CD4-positive, alpha-beta T cell (primary cell): ENCODE measurements around the gene CMAS. TPM values are rescaled to one million over a fixed set of nuclear protein-coding genes. Genes with fewer than 3 reads are reported as not detected.
"Not testable (repeated sequence)": the region's sequence is repeated elsewhere in the genome, so short reads cannot be mapped to it uniquely, and the experiment has no call there.

Source experiments
- ATAC-seq: fragments of 200-7000 bp; cut with Tn5 transposase; one replicate; pipeline ENCODE4 v1.10.0; 2022; ENCODE audit warnings: mild to moderate bottlenecking; ENCODE audit not compliant: poor library complexity
- CTCF ChIA-PET: fragments of 350-600 bp; sonication (Branson Sonifier 250); formaldehyde crosslinking; loops from one replicate; lab custom pipeline; 2021; ENCODE audit warnings: antibody characterized with exemption, inconsistent platforms; lab: Charles Lee
- POLR2A ChIA-PET: fragments of 350-600 bp; sonication (Branson Sonifier 250); formaldehyde crosslinking; loops from one replicate; lab custom pipeline; 2021; ENCODE audit warnings: antibody characterized with exemption, inconsistent platforms; lab: Charles Lee
- DNase-seq, 14 experiments: peaks; one replicate each; pipeline ENCODE4 v3.0.0-alpha.2; 2013 to 2020; ENCODE audit warnings: mixed read lengths in 2 of 14
- H3K27ac ChIP-seq, 2 donors: one replicate each; pipeline versions ENCODE4 v1.5.1 to v1.7.0; 2013; ENCODE audit warnings: low read length in 2 of 2, low read depth in 1 of 2, mild to moderate bottlenecking in 1 of 2
- H3K27me3 ChIP-seq, 2 experiments: 1 replicate in 1 of 2; 2 replicates in 1 of 2; pipeline versions ENCODE4 v1.6.1 to v1.7.0; 2013; ENCODE audit warnings: low read length in 2 of 2, control low read depth in 1 of 2, mild to moderate bottlenecking in 1 of 2, moderate library complexity in 1 of 2; ENCODE audit not compliant: insufficient read depth in 2 of 2, control insufficient read depth in 1 of 2
- H3K36me3 ChIP-seq: one replicate; pipeline ENCODE4 v1.6.1; 2013; ENCODE audit warnings: low read length, control low read depth; ENCODE audit not compliant: insufficient read depth
- H3K4me1 ChIP-seq: one replicate; pipeline ENCODE4 v1.6.1; 2013; ENCODE audit warnings: low read length, control low read depth; ENCODE audit not compliant: insufficient read depth
- H3K4me3 ChIP-seq: one replicate; pipeline ENCODE4 v1.5.1; 2013; ENCODE audit warnings: mild to moderate bottlenecking, low read length, moderate library complexity
- H3K9me3 ChIP-seq, 2 experiments: 1 replicate in 1 of 2; 2 replicates in 1 of 2; pipeline versions ENCODE4 v1.6.1 to v1.7.0; 2013; ENCODE audit warnings: low read length in 2 of 2, mild to moderate bottlenecking in 2 of 2, control low read depth in 1 of 2, moderate library complexity in 1 of 2; ENCODE audit not compliant: control insufficient read depth in 1 of 2, insufficient read depth in 1 of 2
- H3K27ac Mint-ChIP-seq: one replicate; pipeline ENCODE4 v1.8.0; 2020; ENCODE audit warnings: mixed read lengths
- H3K27me3 Mint-ChIP-seq: one replicate; pipeline ENCODE4 v1.8.0; 2021; ENCODE audit warnings: mixed read lengths
- H3K36me3 Mint-ChIP-seq: one replicate; pipeline ENCODE4 v1.8.0; 2021; ENCODE audit warnings: low read depth, mixed read lengths
- H3K4me1 Mint-ChIP-seq: one replicate; pipeline ENCODE4 v1.8.0; 2021; ENCODE audit warnings: low read depth, mixed read lengths
- H3K4me3 Mint-ChIP-seq: one replicate; pipeline ENCODE4 v1.8.0; 2020; ENCODE audit warnings: mild to moderate bottlenecking, mixed read lengths
- H3K9me3 Mint-ChIP-seq: one replicate; pipeline ENCODE4 v1.8.0; 2020; ENCODE audit warnings: mixed read lengths
- CTCF ChIP-seq: fragments of 200-600 bp; IDR thresholded peaks from one replicate; pipeline ENCODE4 v1.8.0; 2022; ENCODE audit warnings: antibody characterized with exemption, mild to moderate bottlenecking
- intact Hi-C, 2 experiments: fragments of 100-400 bp; cut with DNase I in 1 of 2; cut with micrococcal nuclease in 1 of 2; formaldehyde crosslinking; loops; one replicate each; pipeline versions ENCODE4 v1.15.1 to v1.9.0; 2023 to 2025; cut with DNase I, micrococcal nuclease
- total RNA-seq, 174 experiments: library from RNA in 2 of 174; stranded (reverse) in 2 of 174; gene quantifications; one replicate each; pipeline ENCODE4 v1.2.3 and lab custom pipeline; 2021 to 2026

Gene CMAS
- total RNA-seq, 2 experiments from 2014 or later = 5.5 to 7.0 TPM

- intact Hi-C loops = loop anchor here (5.0 to 10.0 kb wide), 3 partner anchors 407 to 1550 kb away; partner anchors contain the start of gene GYS2 (in 1 of the 2)
- POLR2A ChIA-PET = no interaction called here
- Mint-ChIP-seq H3K4me1 (no peaks in the 10 kb centered on the region), H3K4me3 (no peak overlapping the region), H3K27me3 (peaks cover 10% of the 10 kb centered on the region), H3K36me3 (no peaks in the 10 kb centered on the region), H3K9me3 (no peaks in the 10 kb centered on the region), H3K27ac (no peak overlapping the region)
- H3K4me1 ChIP-seq = no peaks in the 10 kb centered on the region
- no peaks in the 10 kb centered on the region for H3K27me3 ChIP-seq
- H3K4me3 ChIP-seq = no peak overlapping the region
- CTCF ChIA-PET = no interaction called here
- no peak overlapping the region for H3K27ac ChIP-seq
- DNase-seq (no peak), ATAC-seq (no peak)
- H3K36me3 ChIP-seq = no peaks in the 10 kb centered on the region
- H3K9me3 ChIP-seq = no peaks in the 10 kb centered on the region
- no peak for TF ChIP-seq CTCF
Observed at GRCh38 chr12:22014783-22015144, 31.3 kb upstream of the CMAS start.

- H3K4me3 ChIP-seq = no peak overlapping the region
- Mint-ChIP-seq H3K9me3 (no peaks in the 10 kb centered on the region), H3K36me3 (no peaks in the 10 kb centered on the region), H3K27ac (no peak overlapping the region), H3K27me3 (peaks cover 16% of the 10 kb centered on the region), H3K4me3 (no peak overlapping the region), H3K4me1 (no peaks in the 10 kb centered on the region)
- H3K27ac ChIP-seq = no peak overlapping the region
- no peaks in the 10 kb centered on the region for H3K36me3 ChIP-seq
- POLR2A ChIA-PET = no interaction called here
- no peak for TF ChIP-seq CTCF
- no peak for DNase-seq
- no peaks in the 10 kb centered on the region for H3K9me3 ChIP-seq
- H3K27me3 ChIP-seq = no peaks in the 10 kb centered on the region
- H3K4me1 ChIP-seq = no peaks in the 10 kb centered on the region
- ATAC-seq = no peak
- intact Hi-C loops = loop anchor here (5.0 to 10.0 kb wide), 3 partner anchors 410 to 1552 kb away; partner anchors contain the start of gene GYS2 (in 1 of the 2)
- CTCF ChIA-PET = interaction anchor here (0.6 kb wide), 1 partner anchor 586 kb away, joined by 3 read pairs; no protein-coding TSS in a partner anchor
Observed at GRCh38 chr12:22016982-22017381, 29.0 kb upstream of the CMAS start.

- H3K4me3 ChIP-seq = no peak overlapping the region
- Mint-ChIP-seq H3K27ac (no peak overlapping the region), H3K36me3 (no peaks in the 10 kb centered on the region), H3K27me3 (peaks cover 13% of the 10 kb centered on the region), H3K4me1 (no peaks in the 10 kb centered on the region), H3K9me3 (no peaks in the 10 kb centered on the region), H3K4me3 (no peak overlapping the region)
- CTCF ChIA-PET = no interaction called here
- no peaks in the 10 kb centered on the region for H3K36me3 ChIP-seq
- H3K9me3 ChIP-seq = peaks cover 8% of the 10 kb centered on the region in 2 experiments
- no peak overlapping the region for H3K27ac ChIP-seq
- POLR2A ChIA-PET = interaction anchor here (0.6 to 0.8 kb wide), 2 partner anchors 191 to 321 kb away, joined by 3 to 5 read pairs; no protein-coding TSS in a partner anchor
- ATAC-seq = no peak
- H3K27me3 ChIP-seq = no peaks in the 10 kb centered on the region
- intact Hi-C loops = loop anchor here (1.0 to 10.0 kb wide), 5 partner anchors 320 to 1554 kb away; partner anchors contain the start of gene GYS2 (in 1 of the 2)
- no peaks in the 10 kb centered on the region for H3K4me1 ChIP-seq
- TF ChIP-seq CTCF = peak; percentile 78
- DNase-seq = peak in 3 of 14 experiments; percentile 11 to 31 (median 24)
Observed at GRCh38 chr12:22018860-22019259, 27.2 kb upstream of the CMAS start.

GRCh38 chr12:22023489-22023888 lies 22.5 kb upstream of the CMAS start:
- H3K27me3 ChIP-seq, H3K27ac ChIP-seq, intact Hi-C loops, H3K4me3 Mint-ChIP-seq, H3K36me3 Mint-ChIP-seq, H3K27ac Mint-ChIP-seq, CTCF ChIA-PET, H3K4me1 Mint-ChIP-seq, H3K4me3 ChIP-seq, DNase-seq, POLR2A ChIA-PET, H3K9me3 ChIP-seq, ATAC-seq, H3K36me3 ChIP-seq, H3K4me1 ChIP-seq, H3K9me3 Mint-ChIP-seq: not testable (repeated sequence)
- peaks cover 12% of the 10 kb centered on the region for H3K27me3 Mint-ChIP-seq
